HepG2 (cell line): ENCODE results near the gene NARS2. TPM values are rescaled to one million over a fixed set of nuclear protein-coding genes. Genes with fewer than 3 reads are reported as not detected.

ENCODE experiments used
- ATAC-seq: fragments of 200-7000 bp; cut with Tn5 transposase; 3 replicates; pipeline ENCODE4 v1.9.1; 2020; ENCODE audit warnings: mild to moderate bottlenecking, moderate library complexity
- BruUV-seq: library from RNA; stranded (reverse); fragments of 400-500 nt; replicated peaks from 2 replicates; lab custom pipeline; 2021; lab: Mats Ljungman, UMichigan
- CTCF ChIA-PET: fragments of 300-600 bp; formaldehyde crosslinking; extraction: SDS; loops from one replicate; lab custom pipeline; 2021; ENCODE audit warnings: low total read pairs, inconsistent platforms, low intra/inter-chr PET ratio; lab: Yijun Ruan, JAX
- POLR2A ChIA-PET: fragments of 350-600 bp; sonication (Branson Sonifier 250); formaldehyde crosslinking; loops from one replicate; lab custom pipeline; 2020; ENCODE audit warnings: antibody characterized with exemption, inconsistent platforms; lab: Yijun Ruan, JAX
- DNase-seq: peaks from one replicate; pipeline ENCODE4 v3.0.0-alpha.2; 2015; ENCODE audit warnings: low spot score
- FAIRE-seq: peaks from 3 replicates; lab custom pipeline; 2011; peaks lifted over from hg19 to GRCh38; lab: Jason Lieb, UNC
- H2AFZ ChIP-seq: one replicate; pipeline ENCODE4 v1.6.1; 2011; ENCODE audit warnings: low read length, inconsistent platforms
- H3K27ac ChIP-seq: fragments of 300-600 bp; 3 replicates; pipeline ENCODE4 v1.8.0; 2011; ENCODE audit warnings: mixed run types, mild to moderate bottlenecking, mixed read lengths, low read length, inconsistent platforms; ENCODE audit not compliant: insufficient read depth; ENCODE audit errors: extremely low read length
- H3K27me3 ChIP-seq, 2 experiments: fragments of 200-600 bp in 1 of 2; 2 replicates in 1 of 2; 3 replicates in 1 of 2; pipeline versions ENCODE4 v1.6.0 to v1.8.0; 2011; ENCODE audit warnings: low read length in 2 of 2, mild to moderate bottlenecking in 2 of 2, moderate library complexity in 2 of 2, inconsistent platforms in 1 of 2; ENCODE audit not compliant: insufficient read depth in 2 of 2, control insufficient read depth in 1 of 2
- H3K36me3 ChIP-seq, 2 experiments: fragments of 200-600 bp in 1 of 2; replicated peaks in 1 of 2; 2 replicates in 1 of 2; 3 replicates in 1 of 2; pipeline versions ENCODE4 v1.5.1 to v1.8.0; 2011; ENCODE audit warnings: low read length in 2 of 2, inconsistent platforms in 1 of 2; ENCODE audit not compliant: insufficient read depth in 2 of 2, control insufficient read depth in 1 of 2
- H3K4me1 ChIP-seq: 2 replicates; pipeline ENCODE4 v1.5.1; 2012; ENCODE audit warnings: low read length, inconsistent platforms; ENCODE audit not compliant: insufficient read depth
- H3K4me2 ChIP-seq: 2 replicates; pipeline ENCODE4 v1.6.0; 2011; ENCODE audit warnings: low read depth, low read length, inconsistent platforms
- H3K4me3 ChIP-seq, 3 experiments: fragments of 200-600 bp in 1 of 3; sonication (generic), shearing (Covaris generic) in 1 of 3; replicated peaks in 1 of 3; 2 replicates each; pipeline ENCODE4 v1.5.1; 2011 to 2016; ENCODE audit warnings: low read length in 3 of 3, inconsistent platforms in 2 of 3, low read depth in 2 of 3, mild to moderate bottlenecking in 2 of 3, control low read depth in 1 of 3, mixed read lengths in 1 of 3; ENCODE audit not compliant: insufficient read depth in 1 of 3
- H3K79me2 ChIP-seq: one replicate; pipeline ENCODE4 v1.6.1; 2011; ENCODE audit warnings: low read length, inconsistent platforms; ENCODE audit not compliant: insufficient read depth
- H3K9ac ChIP-seq: 2 replicates; pipeline ENCODE4 v1.6.0; 2011; ENCODE audit warnings: mild to moderate bottlenecking, low read depth, low read length, inconsistent platforms; ENCODE audit not compliant: insufficient read depth
- H3K9me3 ChIP-seq: 2 replicates; pipeline ENCODE4 v1.5.1; 2012; ENCODE audit warnings: mild to moderate bottlenecking, low read length
- H4K20me1 ChIP-seq: 2 replicates; pipeline ENCODE4 v1.6.0; 2011; ENCODE audit warnings: inconsistent platforms, mild to moderate bottlenecking, low read length, moderate library complexity; ENCODE audit not compliant: insufficient read depth
- MAFK ChIP-seq, 2 experiments: IDR thresholded peaks in 1 of 2; conservative IDR thresholded peaks in 1 of 2; 2 replicates each; pipeline ENCODE4 v1.6.1; 2011; ENCODE audit warnings: improper control_type of control experiment in 2 of 2, low read length in 2 of 2
- WGBS: methylation state at CpG from one replicate; pipeline ENCODE4 v1.1.6; 2017; ENCODE audit warnings: low lambda C conversion rate; 5-methylcytosine and 5-hydroxymethylcytosine counted together
- in situ Hi-C: cut with HindIII; loops from 2 replicates; pipeline ENCODE4 v1.10.0; 2017; ENCODE audit warnings: low pct_unique_long_range_greater_than_20kb; ENCODE audit not compliant: extremely low pct_ligation_motif_present
- intact Hi-C: fragments of 100-400 bp; cut with micrococcal nuclease; formaldehyde crosslinking; loops from one replicate; pipeline ENCODE4 v1.10.0; 2022; ENCODE audit not compliant: unreplicated experiment
- polyA plus RNA-seq, 8 experiments: library from polyadenylated mRNA; depleted of rRNA in 3 of 8; stranded (reverse) in 7 of 8; unstranded in 1 of 8; fragments of >200 nt; fragmentation: Illumina TruSeq in 4 of 8; extraction: Trizol in 4 of 8; gene quantifications; 2 replicates each; pipeline versions ENCODE4 v1.2.1 to v1.2.3, GENCODE V29; 2011 to 2016; ENCODE audit warnings: low read depth in 4 of 8, missing spikeins in 1 of 8, mixed read lengths in 1 of 8; ENCODE audit not compliant: insufficient read depth in 1 of 8
- total RNA-seq, 5 experiments: library from RNA; depleted of rRNA; stranded (reverse); fragments of >200 nt; fragmentation: Illumina TruSeq; extraction: Trizol; gene quantifications; 2 replicates each; pipeline ENCODE4 v1.2.3, GENCODE V29; 2016; ENCODE audit warnings: low read depth in 1 of 5
- TF ChIP-seq, protein P1 (sequence below): sonication (generic); formaldehyde crosslinking; IDR thresholded peaks from 2 replicates; pipeline ENCODE4 v1.4.0; 2020; ENCODE audit warnings: missing genetic modification reagents

NARS2 gene
- total and polyA plus RNA-seq, 2 of the 13 experiments (the other 11 are each of a cell fraction or from before 2014, with no cell fraction given), result 45.9 to 65.0 TPM

DNA sequence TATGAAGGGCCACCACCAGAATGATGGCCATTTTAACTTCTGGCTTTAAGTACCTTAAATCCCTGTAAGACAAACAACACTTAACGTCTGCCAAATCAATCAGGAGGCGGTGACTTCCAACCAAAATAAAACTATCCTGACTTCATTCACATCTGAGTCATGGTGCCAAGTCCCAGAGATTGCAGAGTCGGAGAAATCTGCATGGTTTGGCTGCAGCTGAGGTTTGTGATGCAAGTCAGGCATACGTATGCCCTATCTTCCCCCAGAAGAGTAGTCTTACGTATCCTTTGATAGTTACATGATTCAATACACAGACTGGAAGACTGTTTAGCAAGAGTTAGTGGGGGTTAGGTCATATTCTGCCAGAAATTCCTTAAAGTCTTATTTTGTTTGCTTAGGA lies 155.3 kb downstream of the NARS2 start:
- H3K9me3 ChIP-seq, result no peaks in the 10 kb centered on the region
- H3K4me1 ChIP-seq, result peaks cover 41% of the 10 kb centered on the region
- FAIRE-seq, result no peak
- POLR2A ChIA-PET, result no interaction called here
- CTCF ChIA-PET, result interaction anchor here (0.6 to 1.3 kb wide), 2 partner anchors 104 to 145 kb away, joined by 3 read pairs; no protein-coding TSS in a partner anchor
- no peak overlapping the region for H3K4me2 ChIP-seq
- TF ChIP-seq, protein P1, sequence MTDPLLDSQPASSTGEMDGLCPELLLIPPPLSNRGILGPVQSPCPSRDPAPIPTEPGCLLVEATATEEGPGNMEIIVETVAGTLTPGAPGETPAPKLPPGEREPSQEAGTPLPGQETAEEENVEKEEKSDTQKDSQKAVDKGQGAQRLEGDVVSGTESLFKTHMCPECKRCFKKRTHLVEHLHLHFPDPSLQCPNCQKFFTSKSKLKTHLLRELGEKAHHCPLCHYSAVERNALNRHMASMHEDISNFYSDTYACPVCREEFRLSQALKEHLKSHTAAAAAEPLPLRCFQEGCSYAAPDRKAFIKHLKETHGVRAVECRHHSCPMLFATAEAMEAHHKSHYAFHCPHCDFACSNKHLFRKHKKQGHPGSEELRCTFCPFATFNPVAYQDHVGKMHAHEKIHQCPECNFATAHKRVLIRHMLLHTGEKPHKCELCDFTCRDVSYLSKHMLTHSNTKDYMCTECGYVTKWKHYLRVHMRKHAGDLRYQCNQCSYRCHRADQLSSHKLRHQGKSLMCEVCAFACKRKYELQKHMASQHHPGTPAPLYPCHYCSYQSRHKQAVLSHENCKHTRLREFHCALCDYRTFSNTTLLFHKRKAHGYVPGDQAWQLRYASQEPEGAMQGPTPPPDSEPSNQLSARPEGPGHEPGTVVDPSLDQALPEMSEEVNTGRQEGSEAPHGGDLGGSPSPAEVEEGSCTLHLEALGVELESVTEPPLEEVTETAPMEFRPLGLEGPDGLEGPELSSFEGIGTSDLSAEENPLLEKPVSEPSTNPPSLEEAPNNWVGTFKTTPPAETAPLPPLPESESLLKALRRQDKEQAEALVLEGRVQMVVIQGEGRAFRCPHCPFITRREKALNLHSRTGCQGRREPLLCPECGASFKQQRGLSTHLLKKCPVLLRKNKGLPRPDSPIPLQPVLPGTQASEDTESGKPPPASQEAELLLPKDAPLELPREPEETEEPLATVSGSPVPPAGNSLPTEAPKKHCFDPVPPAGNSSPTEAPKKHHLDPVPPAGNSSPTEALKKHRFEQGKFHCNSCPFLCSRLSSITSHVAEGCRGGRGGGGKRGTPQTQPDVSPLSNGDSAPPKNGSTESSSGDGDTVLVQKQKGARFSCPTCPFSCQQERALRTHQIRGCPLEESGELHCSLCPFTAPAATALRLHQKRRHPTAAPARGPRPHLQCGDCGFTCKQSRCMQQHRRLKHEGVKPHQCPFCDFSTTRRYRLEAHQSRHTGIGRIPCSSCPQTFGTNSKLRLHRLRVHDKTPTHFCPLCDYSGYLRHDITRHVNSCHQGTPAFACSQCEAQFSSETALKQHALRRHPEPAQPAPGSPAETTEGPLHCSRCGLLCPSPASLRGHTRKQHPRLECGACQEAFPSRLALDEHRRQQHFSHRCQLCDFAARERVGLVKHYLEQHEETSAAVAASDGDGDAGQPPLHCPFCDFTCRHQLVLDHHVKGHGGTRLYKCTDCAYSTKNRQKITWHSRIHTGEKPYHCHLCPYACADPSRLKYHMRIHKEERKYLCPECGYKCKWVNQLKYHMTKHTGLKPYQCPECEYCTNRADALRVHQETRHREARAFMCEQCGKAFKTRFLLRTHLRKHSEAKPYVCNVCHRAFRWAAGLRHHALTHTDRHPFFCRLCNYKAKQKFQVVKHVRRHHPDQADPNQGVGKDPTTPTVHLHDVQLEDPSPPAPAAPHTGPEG (CRISPR knock-in tag), result no peak
- TF ChIP-seq MAFK (conservative IDR thresholded peaks at IDR 0.05 in 1 of 2, IDR thresholded peaks at IDR 0.05 in 1 of 2; ENCODE audit: low read length in 2 of 2), result 0 out of 4 replicates have a peak, but pooled peaks of 1 of the 2 experiments have one; percentile 21
- intact Hi-C loops, result no loop called here
- H3K27me3 ChIP-seq, result no peaks in the 10 kb centered on the region
- no peak for ATAC-seq
- H3K4me3 ChIP-seq, result no peak overlapping the region
- H2AFZ ChIP-seq, result no peak overlapping the region
- no peaks in the 10 kb centered on the region for H4K20me1 ChIP-seq
- H3K9ac ChIP-seq, result no peak overlapping the region
- H3K79me2 ChIP-seq, result peaks cover 14% of the 10 kb centered on the region
- no peaks in the 10 kb centered on the region for H3K36me3 ChIP-seq
- no TSS peak for BruUV-seq
- H3K27ac ChIP-seq, result no peak overlapping the region
- 77% methylated on average over 5 of the region's 5 CpGs for WGBS
- in situ Hi-C loops, result loop anchor here (5.0 kb wide), 1 partner anchor 192 kb away; no protein-coding TSS in a partner anchor
- DNase-seq, result no peak
